ENCODE measurements around the gene HOXB6.

HOXB6 gene

GRCh38 chr17:48595278-48595999 is 9.3 kb downstream of the HOXB6 start:
- H3K4me3 Mint-ChIP-seq = peak overlapping the region; percentile 99
- peaks cover 23% of the 10 kb centered on the region for H3K27me3 Mint-ChIP-seq (ENCODE audit: low read depth, poor library complexity)
- H3K27ac Mint-ChIP-seq = peak overlapping the region; percentile 99
- H3K4me1 Mint-ChIP-seq = peaks cover 46% of the 10 kb centered on the region
- peak; percentile 54 for DNase-seq
- TF ChIP-seq, protein P1, sequence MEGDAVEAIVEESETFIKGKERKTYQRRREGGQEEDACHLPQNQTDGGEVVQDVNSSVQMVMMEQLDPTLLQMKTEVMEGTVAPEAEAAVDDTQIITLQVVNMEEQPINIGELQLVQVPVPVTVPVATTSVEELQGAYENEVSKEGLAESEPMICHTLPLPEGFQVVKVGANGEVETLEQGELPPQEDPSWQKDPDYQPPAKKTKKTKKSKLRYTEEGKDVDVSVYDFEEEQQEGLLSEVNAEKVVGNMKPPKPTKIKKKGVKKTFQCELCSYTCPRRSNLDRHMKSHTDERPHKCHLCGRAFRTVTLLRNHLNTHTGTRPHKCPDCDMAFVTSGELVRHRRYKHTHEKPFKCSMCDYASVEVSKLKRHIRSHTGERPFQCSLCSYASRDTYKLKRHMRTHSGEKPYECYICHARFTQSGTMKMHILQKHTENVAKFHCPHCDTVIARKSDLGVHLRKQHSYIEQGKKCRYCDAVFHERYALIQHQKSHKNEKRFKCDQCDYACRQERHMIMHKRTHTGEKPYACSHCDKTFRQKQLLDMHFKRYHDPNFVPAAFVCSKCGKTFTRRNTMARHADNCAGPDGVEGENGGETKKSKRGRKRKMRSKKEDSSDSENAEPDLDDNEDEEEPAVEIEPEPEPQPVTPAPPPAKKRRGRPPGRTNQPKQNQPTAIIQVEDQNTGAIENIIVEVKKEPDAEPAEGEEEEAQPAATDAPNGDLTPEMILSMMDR (IDR thresholded peaks at IDR 0.05) = no peak
- peaks cover 99% of the 10 kb centered on the region for H3K36me3 Mint-ChIP-seq (ENCODE audit: low read depth)
- H3K9me3 Mint-ChIP-seq = peaks cover 2% of the 10 kb centered on the region

DNA sequence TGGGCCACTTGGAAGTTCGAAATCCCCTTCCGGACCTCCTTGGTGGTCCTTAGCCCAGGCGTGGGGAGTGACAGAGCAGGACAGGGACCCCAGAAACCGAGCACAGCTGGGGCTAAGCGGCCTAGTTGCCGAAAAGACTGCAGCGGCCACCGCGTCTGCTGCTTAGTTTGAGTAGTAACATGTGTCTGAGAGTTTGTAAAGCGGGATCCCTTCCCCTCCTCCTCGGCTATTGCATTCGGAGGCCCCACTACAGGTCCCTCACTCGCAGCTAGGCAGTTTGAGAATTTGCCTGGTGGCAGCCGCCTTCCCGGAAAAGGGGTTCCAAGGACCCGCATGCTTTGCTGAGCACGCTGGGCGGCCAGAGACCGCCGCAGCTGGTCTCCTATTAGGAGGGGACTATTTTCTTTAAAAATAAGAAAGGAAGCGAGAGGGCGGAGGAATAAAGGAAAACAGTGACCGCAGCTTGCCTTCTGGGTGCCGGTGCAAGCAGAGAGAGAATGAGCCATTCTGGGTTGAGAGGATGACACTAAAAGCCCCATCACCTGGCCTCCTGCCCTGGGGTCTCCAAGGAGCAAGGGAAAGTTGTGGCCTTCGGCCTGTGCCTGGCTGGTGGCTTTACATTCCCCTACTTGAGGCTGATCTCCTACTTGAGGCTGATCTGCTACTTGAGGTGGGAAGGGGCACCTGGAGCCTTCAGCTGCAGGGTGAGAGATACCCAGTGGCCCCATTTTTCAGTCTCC is 10.1 kb downstream of the HOXB6 start:
- peak overlapping the region; percentile 99 for H3K27ac Mint-ChIP-seq
- no peak for DNase-seq

GRCh38 chr17:48593840-48594537 is 10.8 kb downstream of the HOXB6 start:
- Mint-ChIP-seq H3K4me3 (peak overlapping the region; percentile 99), H3K27ac (peak overlapping the region; percentile 99), H3K4me1 (peaks cover 31% of the 10 kb centered on the region), H3K27me3 (ENCODE audit: low read depth, poor library complexity) (peaks cover 26% of the 10 kb centered on the region), H3K9me3 (peaks cover 4% of the 10 kb centered on the region), H3K36me3 (ENCODE audit: low read depth) (peaks cover 99% of the 10 kb centered on the region)
- TF ChIP-seq, protein P1 (IDR thresholded peaks at IDR 0.05) = peak; percentile 95
- peak; percentile 94 for DNase-seq

More for the DNA sequence above, 10.1 kb downstream of the HOXB6 start:
- TF ChIP-seq, protein P1 (IDR thresholded peaks at IDR 0.05) = no peak
- peaks cover 27% of the 10 kb centered on the region for H3K27me3 Mint-ChIP-seq (ENCODE audit: low read depth, poor library complexity)
- H3K36me3 Mint-ChIP-seq (ENCODE audit: low read depth) = peaks cover 99% of the 10 kb centered on the region
- H3K9me3 Mint-ChIP-seq = peaks cover 4% of the 10 kb centered on the region
- H3K4me1 Mint-ChIP-seq = peaks cover 39% of the 10 kb centered on the region
- peak overlapping the region; percentile 99 for H3K4me3 Mint-ChIP-seq

DNA sequence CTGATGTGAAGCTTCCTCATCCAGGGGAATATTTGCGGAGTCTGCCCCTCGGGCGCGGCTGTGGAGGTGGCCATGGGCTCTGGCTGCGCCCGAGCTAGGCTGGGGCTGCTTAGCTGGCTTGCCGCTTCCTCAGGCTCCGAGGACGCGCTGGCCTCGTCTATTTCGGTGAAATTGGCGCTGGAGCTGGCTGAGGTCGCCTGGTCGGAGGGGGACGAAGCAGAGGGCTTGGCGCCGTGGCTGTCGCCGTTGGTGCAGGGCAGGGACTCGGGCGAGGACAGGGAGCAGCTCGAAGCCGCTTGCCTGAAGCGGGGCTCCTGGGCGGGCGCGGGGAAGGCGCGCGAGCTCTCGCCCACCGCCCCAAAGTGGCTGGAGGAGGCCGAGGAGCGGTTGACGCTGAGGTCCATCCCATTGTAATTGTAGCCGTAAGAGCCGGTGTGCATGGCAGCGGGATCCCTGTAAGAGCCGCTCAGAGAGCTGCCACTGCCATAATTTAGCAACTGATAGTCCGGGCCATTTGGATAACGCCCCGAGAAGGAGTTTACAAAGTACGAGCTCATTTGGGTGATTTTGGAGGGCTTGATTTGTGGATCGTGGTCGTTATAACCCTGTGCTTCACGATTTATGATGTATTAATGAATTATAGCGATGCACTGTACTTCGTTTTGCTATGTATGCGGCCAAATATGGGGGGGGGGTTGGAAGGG is 11.5 kb downstream of the HOXB6 start, which contains the start of gene HOXB5:
TSS of gene HOXB5 (minus strand) at position 654 of the 704 bp plus-strand sequence. CDS start at position 557, 97 bp downstream.
- peak within 1 kb of the TSS; percentile 99 for H3K27ac Mint-ChIP-seq

DNA sequence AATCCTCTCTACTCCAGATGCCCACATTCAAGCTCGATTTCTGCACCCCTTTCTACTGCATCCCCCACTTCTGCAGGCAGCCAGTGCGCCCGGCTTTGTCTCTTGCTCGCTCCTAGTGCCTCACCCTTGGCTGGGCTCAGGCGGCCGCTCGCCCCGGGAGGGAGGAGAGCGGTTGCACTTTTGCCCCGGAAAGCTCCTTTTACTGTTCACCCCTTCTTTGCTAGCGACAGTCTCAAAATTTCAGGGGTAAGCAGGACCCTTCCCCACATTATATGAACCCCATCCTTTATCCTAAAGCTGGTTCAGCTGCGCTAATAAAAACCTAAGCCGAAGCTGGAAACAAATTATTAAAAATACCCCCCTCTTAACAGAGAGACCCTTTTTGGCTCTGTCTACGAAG is 12.2 kb downstream of the HOXB6 start:
- peaks cover 26% of the 10 kb centered on the region for H3K27me3 Mint-ChIP-seq (ENCODE audit: low read depth, poor library complexity)
- H3K36me3 Mint-ChIP-seq (ENCODE audit: low read depth) = peaks cover 99% of the 10 kb centered on the region
- peak overlapping the region; percentile 99 for H3K27ac Mint-ChIP-seq
- H3K4me1 Mint-ChIP-seq = peaks cover 20% of the 10 kb centered on the region
- TF ChIP-seq, protein P1 (IDR thresholded peaks at IDR 0.05) = no peak
- H3K9me3 Mint-ChIP-seq = peaks cover 4% of the 10 kb centered on the region
- DNase-seq = no peak
- H3K4me3 Mint-ChIP-seq = peak overlapping the region; percentile 99

More for the DNA sequence above, 11.5 kb downstream of the HOXB6 start, which contains the start of gene HOXB5:
- H3K4me3 Mint-ChIP-seq = peak within 1 kb of the TSS; percentile 99
- peaks cover 4% of the 10 kb centered on the region for H3K9me3 Mint-ChIP-seq
- peaks cover 24% of the 10 kb centered on the region for H3K4me1 Mint-ChIP-seq
- DNase-seq = peak; percentile 59
- H3K27me3 Mint-ChIP-seq (ENCODE audit: low read depth, poor library complexity) = peaks cover 30% of the 10 kb centered on the region
- TF ChIP-seq, protein P1 (IDR thresholded peaks at IDR 0.05) = no peak
- H3K36me3 Mint-ChIP-seq (ENCODE audit: low read depth) = peaks cover 99% of the 10 kb centered on the region

Data from nephron progenitor cell (in vitro differentiated cells).